HepG2 (cell line): ENCODE data around the gene NOXO1. TPM values are rescaled to one million over a fixed set of nuclear protein-coding genes. Genes with fewer than 3 reads are reported as not detected.

Experiments
- ASH2L ChIP-seq: fragments of 300-600, 200-600 bp; sonication (generic); IDR thresholded peaks from 2 replicates; pipeline ENCODE4 v1.7.0; 2017; ENCODE audit warnings: low read depth, mild to moderate bottlenecking, moderate library complexity, mixed read lengths, low read length; ENCODE audit not compliant: insufficient read length
- ATF6 ChIP-seq: sonication (generic); formaldehyde crosslinking; conservative IDR thresholded peaks from 2 replicates; pipeline ENCODE4 v1.4.0; 2020; ENCODE audit warnings: missing genetic modification reagents
- CERS6 ChIP-seq: sonication (generic); formaldehyde crosslinking; IDR thresholded peaks from 2 replicates; pipeline ENCODE4 v1.5.0; 2020; ENCODE audit warnings: missing genetic modification reagents
- DNMT1 ChIP-seq: sonication (generic); formaldehyde crosslinking; IDR thresholded peaks from 2 replicates; pipeline ENCODE4 v1.5.1; 2020; ENCODE audit warnings: mild to moderate bottlenecking, missing genetic modification reagents
- ELF1 ChIP-seq: sonication (generic); formaldehyde crosslinking; IDR thresholded peaks from 2 replicates; pipeline ENCODE4 v1.4.0; 2020; ENCODE audit warnings: missing genetic modification reagents
- HMGA1 ChIP-seq: sonication (generic); formaldehyde crosslinking; conservative IDR thresholded peaks from 2 replicates; pipeline ENCODE4 v1.4.0; 2020; ENCODE audit warnings: missing genetic modification reagents
- JUNB ChIP-seq: sonication (generic); formaldehyde crosslinking; IDR thresholded peaks from 2 replicates; pipeline ENCODE4 v1.8.0; 2022; ENCODE audit warnings: missing genetic modification reagents, mild to moderate bottlenecking, borderline replicate concordance
- MED8 ChIP-seq: sonication (generic); formaldehyde crosslinking; IDR thresholded peaks from 2 replicates; pipeline ENCODE4 v1.8.1; 2023; ENCODE audit warnings: mild to moderate bottlenecking, missing genetic modification reagents; ENCODE audit not compliant: insufficient replicate concordance
- SSRP1 ChIP-seq: IDR thresholded peaks from 2 replicates; pipeline ENCODE4 v1.6.1; 2016; ENCODE audit warnings: control low read depth
- ZNF235 ChIP-seq: sonication (generic); formaldehyde crosslinking; IDR thresholded peaks from 2 replicates; pipeline ENCODE4 v1.8.1; 2023; ENCODE audit warnings: mild to moderate bottlenecking, missing genetic modification reagents, borderline replicate concordance
- ZNF343 ChIP-seq: sonication (generic); formaldehyde crosslinking; IDR thresholded peaks from 2 replicates; pipeline ENCODE4 v1.4.0; 2020; ENCODE audit warnings: mild to moderate bottlenecking, missing genetic modification reagents
- ZNF451 ChIP-seq: sonication (generic); formaldehyde crosslinking; IDR thresholded peaks from 2 replicates; pipeline ENCODE4 v1.5.0; 2020; ENCODE audit warnings: mild to moderate bottlenecking, missing genetic modification reagents
- ZNF501 ChIP-seq: sonication (generic); formaldehyde crosslinking; IDR thresholded peaks from 2 replicates; pipeline ENCODE4 v1.5.1; 2020; ENCODE audit warnings: mild to moderate bottlenecking, moderate library complexity, missing genetic modification reagents
- ZNF512B ChIP-seq: sonication (generic); formaldehyde crosslinking; IDR thresholded peaks from 2 replicates; pipeline ENCODE4 v1.5.1; 2020; ENCODE audit warnings: missing genetic modification reagents, mild to moderate bottlenecking, borderline replicate concordance
- ZNF550 ChIP-seq: sonication (generic); formaldehyde crosslinking; IDR thresholded peaks from 2 replicates; pipeline ENCODE4 v1.4.0; 2020; ENCODE audit warnings: mild to moderate bottlenecking, missing genetic modification reagents, borderline replicate concordance
- ZNF703 ChIP-seq: sonication (generic); formaldehyde crosslinking; IDR thresholded peaks from 2 replicates; pipeline ENCODE4 v1.5.1; 2020; ENCODE audit warnings: missing genetic modification reagents, mild to moderate bottlenecking, moderate library complexity, borderline replicate concordance
- ZNF713 ChIP-seq: sonication (generic); formaldehyde crosslinking; IDR thresholded peaks from 2 replicates; pipeline ENCODE4 v1.4.0; 2020; ENCODE audit warnings: mild to moderate bottlenecking, missing genetic modification reagents
- ZNF747 ChIP-seq: sonication (generic); formaldehyde crosslinking; IDR thresholded peaks from 2 replicates; pipeline ENCODE4 v1.8.1; 2023; ENCODE audit warnings: missing genetic modification reagents, mild to moderate bottlenecking, borderline replicate concordance
- ZNF776 ChIP-seq: sonication (generic); formaldehyde crosslinking; IDR thresholded peaks from 2 replicates; pipeline ENCODE4 v1.4.0; 2020; ENCODE audit warnings: mild to moderate bottlenecking, missing genetic modification reagents
- ZSCAN30 ChIP-seq: sonication (generic); formaldehyde crosslinking; IDR thresholded peaks from 2 replicates; pipeline ENCODE4 v1.5.0; 2020; ENCODE audit warnings: mild to moderate bottlenecking, missing genetic modification reagents
- polyA plus RNA-seq, 8 experiments: library from polyadenylated mRNA; depleted of rRNA in 3 of 8; stranded (reverse) in 7 of 8; unstranded in 1 of 8; fragments of >200 nt; fragmentation: Illumina TruSeq in 4 of 8; extraction: Trizol in 4 of 8; gene quantifications; 2 replicates each; pipeline versions ENCODE4 v1.2.1 to v1.2.3, GENCODE V29; 2011 to 2016; ENCODE audit warnings: low read depth in 4 of 8, missing spikeins in 1 of 8, mixed read lengths in 1 of 8; ENCODE audit not compliant: insufficient read depth in 1 of 8
- total RNA-seq, 5 experiments: library from RNA; depleted of rRNA; stranded (reverse); fragments of >200 nt; fragmentation: Illumina TruSeq; extraction: Trizol; gene quantifications; 2 replicates each; pipeline ENCODE4 v1.2.3, GENCODE V29; 2016; ENCODE audit warnings: low read depth in 1 of 5

NOXO1 gene
- total and polyA plus RNA-seq, 2 of the 13 experiments (the other 11 are each of a cell fraction or from before 2014, with no cell fraction given): 0.69 to 1.4 TPM

- TF ChIP-seq MED8 (CRISPR knock-in tag): no peak
- no peak for TF ChIP-seq ZNF713 (CRISPR knock-in tag)
- TF ChIP-seq ZNF451 (CRISPR knock-in tag): no peak
- TF ChIP-seq JUNB: no peak
- no peak for TF ChIP-seq ATF6 (CRISPR knock-in tag)
- peak; percentile 89 for TF ChIP-seq ASH2L
- TF ChIP-seq HMGA1 (CRISPR knock-in tag): no peak
- no peak for TF ChIP-seq ZNF343 (CRISPR knock-in tag)
- no peak for TF ChIP-seq SSRP1 (CRISPR knock-in tag)
- TF ChIP-seq ZNF703 (CRISPR knock-in tag): no peak
- 0 out of 2 replicates have a peak, but pooled peaks have one; percentile 67 for TF ChIP-seq ZNF235
- TF ChIP-seq ELF1: no peak; the same call in 1 of the 2 replicates
- TF ChIP-seq ZNF512B (CRISPR knock-in tag): no peak
- TF ChIP-seq ZNF747: no peak
- TF ChIP-seq ZSCAN30 (CRISPR knock-in tag): no peak
- no peak for TF ChIP-seq DNMT1 (CRISPR knock-in tag)
- TF ChIP-seq ZNF550 (CRISPR knock-in tag): no peak
- no peak for TF ChIP-seq CERS6 (CRISPR knock-in tag)
- TF ChIP-seq ZNF776 (CRISPR knock-in tag): no peak
- TF ChIP-seq ZNF501 (CRISPR knock-in tag): no peak
Measured at GRCh38 chr16:1984347-1985225, 3.3 kb upstream of the NOXO1 start (continued).
